ENCODE results near the gene IFFO2.

IFFO2 gene

DNA sequence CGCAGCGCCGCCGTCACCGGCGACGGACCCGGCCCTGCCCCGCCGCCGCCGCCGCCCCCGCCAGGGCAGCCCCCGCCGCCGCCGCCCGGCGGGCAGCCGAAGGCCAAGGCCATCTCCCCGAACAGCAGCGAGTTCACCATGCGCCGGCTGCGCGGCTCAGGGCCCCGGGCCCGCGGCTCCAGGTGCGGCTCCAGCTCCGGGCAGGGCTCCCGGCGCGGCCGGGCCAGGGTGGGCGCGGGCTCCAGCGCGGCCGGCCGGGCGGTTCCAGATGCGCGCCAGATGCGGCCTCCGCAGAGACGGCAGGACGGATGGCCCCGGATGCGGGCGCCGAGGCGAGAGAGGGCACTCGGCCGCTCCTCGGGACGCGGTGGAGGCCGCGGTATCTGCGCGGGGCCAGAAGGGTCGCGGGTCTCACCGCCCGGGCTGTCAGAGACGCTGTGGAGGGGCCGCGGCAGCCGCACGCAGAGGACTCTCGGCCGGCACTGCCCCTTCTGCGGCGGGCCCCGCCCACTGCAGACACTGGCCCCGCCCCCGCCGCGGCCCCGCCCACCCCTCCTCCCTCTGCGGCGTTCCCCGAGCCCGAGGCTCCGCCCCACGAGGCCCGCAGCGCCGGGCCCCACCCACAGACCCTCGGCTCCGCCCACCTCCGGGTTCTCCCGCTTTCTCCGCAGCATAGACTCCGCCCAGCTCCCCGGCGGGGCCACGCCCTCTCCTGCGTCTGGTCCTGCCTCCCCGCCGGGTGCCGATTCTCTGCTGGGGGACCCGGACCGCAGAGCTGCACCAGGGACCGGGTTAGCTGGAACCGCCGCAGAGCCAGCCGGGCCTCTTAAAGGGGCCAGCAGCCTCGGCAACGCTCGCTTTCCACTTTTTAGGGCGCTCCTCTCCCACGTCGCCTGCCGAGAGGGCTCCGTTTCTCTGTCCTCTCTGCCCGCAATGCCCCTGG, at the start of gene IFFO2:
TSS of gene IFFO2 (minus strand) at position 484 of the 943 bp plus-strand sequence. CDS start at position 140, 344 bp downstream.
- Histone ChIP-seq H3K4me1 (ENCODE audit: control insufficient read depth in 2 of 2, insufficient read depth in 2 of 2, low read length in 2 of 2) (peaks cover 21 to 38% of the 10 kb centered on the region in 2 donors), H3K27ac (ENCODE audit: low read depth in 2 of 2, low read length in 2 of 2) (peak within 1 kb of the TSS; percentile 12 to 38), H3K9ac (ENCODE audit: low read depth in 1 of 2, low read length in 2 of 2) (peak within 1 kb of the TSS; percentile 72 to 75), H3K4me3 (ENCODE audit: low read length in 2 of 2) (peak within 1 kb of the TSS; percentile 68 to 75), H3K27me3 (ENCODE audit: control insufficient read depth in 2 of 2, insufficient read depth in 2 of 2, low read length in 2 of 2) (no peaks in the 10 kb centered on the region), H3K9me3 (ENCODE audit: control insufficient read depth in 2 of 2, low read length in 2 of 2) (no peaks in the 10 kb centered on the region), H3K36me3 (ENCODE audit: control insufficient read depth in 2 of 2, insufficient read depth in 2 of 2, low read length in 2 of 2) (no peaks in the 10 kb centered on the region)

DNA sequence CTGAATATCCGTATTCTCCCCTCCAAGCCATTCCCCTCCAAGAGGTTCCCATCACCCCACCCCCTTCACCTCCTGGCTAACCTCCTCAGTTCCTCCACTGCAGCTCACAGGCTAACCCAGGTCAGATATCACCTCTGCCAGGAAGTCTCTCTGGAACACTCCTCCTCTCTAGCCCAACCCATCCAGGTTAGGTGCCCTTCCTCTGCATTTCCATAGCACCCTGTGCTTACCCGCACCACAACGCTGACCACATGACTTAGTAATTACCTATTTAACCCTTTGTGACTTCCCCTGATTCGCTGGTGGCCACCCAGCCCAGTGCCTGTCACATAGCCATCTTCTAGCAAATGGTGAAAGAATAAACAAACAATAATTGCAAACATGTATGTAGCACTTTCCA, 49.5 kb upstream of the IFFO2 start:
- Histone ChIP-seq H3K27me3 (ENCODE audit: control insufficient read depth in 2 of 2, insufficient read depth in 2 of 2, low read length in 2 of 2) (no peaks in the 10 kb centered on the region), H3K9ac (ENCODE audit: low read depth in 1 of 2, low read length in 2 of 2) (no peak overlapping the region), H3K4me3 (ENCODE audit: low read length in 2 of 2) (no peak overlapping the region), H3K4me1 (ENCODE audit: control insufficient read depth in 2 of 2, insufficient read depth in 2 of 2, low read length in 2 of 2) (peaks cover 22 to 30% of the 10 kb centered on the region in 2 donors), H3K9me3 (ENCODE audit: control insufficient read depth in 2 of 2, low read length in 2 of 2) (no peaks in the 10 kb centered on the region), H3K36me3 (ENCODE audit: control insufficient read depth in 2 of 2, insufficient read depth in 2 of 2, low read length in 2 of 2) (no peaks in the 10 kb centered on the region), H3K27ac (ENCODE audit: low read depth in 2 of 2, low read length in 2 of 2) (no peak overlapping the region)

DNA sequence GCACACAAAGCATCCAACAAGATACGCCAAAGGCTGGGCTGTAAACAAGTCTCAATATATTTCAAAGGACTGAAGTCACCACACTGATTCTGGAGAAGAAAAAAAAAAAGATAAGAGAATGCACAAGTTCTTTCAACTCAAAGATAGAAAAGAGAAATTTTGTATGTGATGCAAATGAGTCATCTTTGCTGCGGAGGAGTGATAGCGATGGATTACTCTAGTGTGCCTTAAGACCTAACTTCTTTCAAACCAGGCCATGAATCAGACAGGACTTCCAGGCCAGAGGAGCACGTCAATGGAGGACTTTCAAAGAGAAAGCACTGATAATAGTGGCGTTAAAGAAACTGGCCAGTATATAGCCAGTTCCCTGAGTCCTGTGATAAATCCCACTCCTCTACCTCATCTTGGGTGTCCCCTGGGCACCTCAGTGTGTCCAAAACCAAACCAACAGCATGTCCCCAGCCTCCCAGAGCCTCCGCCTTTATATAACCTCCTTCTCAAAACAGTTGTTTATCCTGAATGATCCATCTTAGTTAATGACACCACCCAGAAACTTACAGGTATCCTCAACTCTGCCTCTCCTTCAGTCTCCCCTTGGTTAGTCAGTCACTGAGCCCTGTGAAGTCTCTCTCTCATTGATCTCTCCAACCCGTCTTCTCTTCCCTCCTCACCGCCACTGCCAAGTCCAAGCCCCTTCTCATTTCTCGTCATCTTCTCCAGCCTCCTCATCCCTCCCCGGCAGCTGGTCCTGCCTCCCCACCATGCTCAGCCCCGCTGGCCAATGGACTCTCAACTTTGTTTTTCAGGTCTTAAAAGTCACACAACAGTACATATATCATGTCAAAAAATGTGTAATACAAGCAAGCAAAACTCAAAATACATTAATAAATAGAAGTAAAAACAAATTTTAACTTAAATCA, 47.2 kb upstream of the IFFO2 start:
- Histone ChIP-seq H3K27ac (ENCODE audit: low read depth in 2 of 2, low read length in 2 of 2) (no peak overlapping the region), H3K36me3 (ENCODE audit: control insufficient read depth in 2 of 2, insufficient read depth in 2 of 2, low read length in 2 of 2) (no peaks in the 10 kb centered on the region), H3K9me3 (ENCODE audit: control insufficient read depth in 2 of 2, low read length in 2 of 2) (no peaks in the 10 kb centered on the region), H3K4me3 (ENCODE audit: low read length in 2 of 2) (no peak overlapping the region), H3K9ac (ENCODE audit: low read depth in 1 of 2, low read length in 2 of 2) (no peak overlapping the region), H3K4me1 (ENCODE audit: control insufficient read depth in 2 of 2, insufficient read depth in 2 of 2, low read length in 2 of 2) (peaks cover 10 to 20% of the 10 kb centered on the region in 2 donors), H3K27me3 (ENCODE audit: control insufficient read depth in 2 of 2, insufficient read depth in 2 of 2, low read length in 2 of 2) (no peaks in the 10 kb centered on the region)

DNA sequence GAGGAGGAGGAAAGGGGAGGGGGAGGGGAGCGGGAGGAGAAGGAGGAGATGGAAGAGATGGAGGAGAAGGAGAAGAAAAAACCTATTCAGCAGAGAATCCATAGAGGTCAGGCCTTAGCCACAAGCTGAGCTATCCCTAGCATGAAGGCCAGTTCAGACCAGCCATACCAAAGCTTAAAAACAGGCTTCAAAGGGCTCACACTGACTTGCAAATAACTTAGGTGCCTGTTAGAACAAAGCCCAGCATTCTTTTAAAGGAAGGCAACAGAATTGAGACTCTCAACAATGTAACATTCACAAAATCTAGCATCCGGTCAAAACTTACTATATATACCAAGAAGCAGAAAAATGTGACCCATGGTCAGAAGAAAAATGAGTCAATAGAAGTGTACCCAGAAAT, 43.6 kb upstream of the IFFO2 start:
- Histone ChIP-seq H3K27me3 (ENCODE audit: control insufficient read depth in 2 of 2, insufficient read depth in 2 of 2, low read length in 2 of 2) (no peaks in the 10 kb centered on the region), H3K27ac (ENCODE audit: low read depth in 2 of 2, low read length in 2 of 2) (no peak overlapping the region), H3K9ac (ENCODE audit: low read depth in 1 of 2, low read length in 2 of 2) (no peak overlapping the region), H3K9me3 (ENCODE audit: control insufficient read depth in 2 of 2, low read length in 2 of 2) (no peaks in the 10 kb centered on the region), H3K4me3 (ENCODE audit: low read length in 2 of 2) (no peak overlapping the region), H3K4me1 (ENCODE audit: control insufficient read depth in 2 of 2, insufficient read depth in 2 of 2, low read length in 2 of 2) (peaks cover 2 to 3% of the 10 kb centered on the region in 2 donors), H3K36me3 (ENCODE audit: control insufficient read depth in 2 of 2, insufficient read depth in 2 of 2, low read length in 2 of 2) (no peaks in the 10 kb centered on the region)

DNA sequence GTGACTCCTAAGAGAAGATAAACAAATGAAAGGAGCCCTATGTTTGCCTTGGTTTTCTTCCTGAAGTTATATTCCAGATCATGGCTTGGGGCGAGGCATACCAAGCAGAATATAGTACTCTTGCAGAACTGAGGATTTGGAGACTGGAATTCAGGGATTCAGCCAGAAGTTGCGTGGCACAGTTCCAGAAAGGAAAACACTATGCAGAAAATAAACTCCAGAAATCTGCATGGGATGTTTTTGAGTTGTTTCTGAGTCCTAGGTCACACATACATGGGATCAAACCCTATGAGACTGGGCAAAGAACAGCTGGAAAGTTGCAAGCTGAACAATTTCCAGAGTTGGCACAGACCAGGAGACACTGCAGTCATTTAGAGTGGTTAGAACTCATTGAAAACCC, 42.9 kb upstream of the IFFO2 start:
- Histone ChIP-seq H3K27me3 (ENCODE audit: control insufficient read depth in 2 of 2, insufficient read depth in 2 of 2, low read length in 2 of 2) (no peaks in the 10 kb centered on the region), H3K4me1 (ENCODE audit: control insufficient read depth in 2 of 2, insufficient read depth in 2 of 2, low read length in 2 of 2) (peaks cover 2 to 3% of the 10 kb centered on the region in 2 donors), H3K4me3 (ENCODE audit: low read length in 2 of 2) (no peak overlapping the region), H3K9me3 (ENCODE audit: control insufficient read depth in 2 of 2, low read length in 2 of 2) (no peaks in the 10 kb centered on the region), H3K27ac (ENCODE audit: low read depth in 2 of 2, low read length in 2 of 2) (no peak overlapping the region), H3K9ac (ENCODE audit: low read depth in 1 of 2, low read length in 2 of 2) (no peak overlapping the region), H3K36me3 (ENCODE audit: control insufficient read depth in 2 of 2, insufficient read depth in 2 of 2, low read length in 2 of 2) (no peaks in the 10 kb centered on the region)

DNA sequence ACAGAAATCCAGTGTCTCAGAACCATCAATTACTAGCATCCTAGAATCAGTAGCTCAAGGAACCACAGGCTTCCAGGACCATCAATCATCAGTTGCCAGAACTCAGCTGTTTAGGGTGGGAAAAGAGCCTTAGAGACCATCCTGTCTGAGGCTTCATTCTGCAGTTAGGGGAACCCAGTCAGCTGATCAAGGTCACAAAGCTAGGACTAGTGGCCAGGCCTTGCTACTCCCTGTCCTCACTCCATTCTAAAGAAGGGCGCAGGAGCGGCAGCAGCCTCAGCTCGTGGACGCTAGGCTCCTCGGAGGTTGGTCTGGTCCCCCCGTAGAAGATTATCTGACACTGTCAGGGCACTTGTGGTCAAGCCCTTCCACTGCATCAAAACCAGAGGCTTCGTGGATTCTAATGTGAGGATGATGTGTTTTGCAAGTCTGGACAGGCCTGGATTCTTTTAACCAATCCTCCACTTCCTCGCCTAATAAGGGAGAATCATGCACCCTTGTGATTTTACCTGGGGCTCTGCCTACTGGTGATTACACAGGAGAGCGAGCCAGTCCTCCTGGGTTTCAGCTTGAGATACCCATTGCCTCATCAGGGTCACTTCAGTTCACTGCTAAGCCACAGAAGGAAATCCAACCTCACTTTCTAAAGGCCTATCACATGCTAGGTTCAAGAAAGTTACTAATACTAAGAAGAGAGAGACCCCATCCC, 41.7 kb upstream of the IFFO2 start:
- Histone ChIP-seq H3K27ac (ENCODE audit: low read depth in 2 of 2, low read length in 2 of 2) (no peak overlapping the region), H3K36me3 (ENCODE audit: control insufficient read depth in 2 of 2, insufficient read depth in 2 of 2, low read length in 2 of 2) (no peaks in the 10 kb centered on the region), H3K4me1 (ENCODE audit: control insufficient read depth in 2 of 2, insufficient read depth in 2 of 2, low read length in 2 of 2) (peaks cover 2 to 3% of the 10 kb centered on the region in 2 donors), H3K9me3 (ENCODE audit: control insufficient read depth in 2 of 2, low read length in 2 of 2) (no peaks in the 10 kb centered on the region), H3K9ac (ENCODE audit: low read depth in 1 of 2, low read length in 2 of 2) (no peak overlapping the region), H3K27me3 (ENCODE audit: control insufficient read depth in 2 of 2, insufficient read depth in 2 of 2, low read length in 2 of 2) (no peaks in the 10 kb centered on the region), H3K4me3 (ENCODE audit: low read length in 2 of 2) (no peak overlapping the region)

DNA sequence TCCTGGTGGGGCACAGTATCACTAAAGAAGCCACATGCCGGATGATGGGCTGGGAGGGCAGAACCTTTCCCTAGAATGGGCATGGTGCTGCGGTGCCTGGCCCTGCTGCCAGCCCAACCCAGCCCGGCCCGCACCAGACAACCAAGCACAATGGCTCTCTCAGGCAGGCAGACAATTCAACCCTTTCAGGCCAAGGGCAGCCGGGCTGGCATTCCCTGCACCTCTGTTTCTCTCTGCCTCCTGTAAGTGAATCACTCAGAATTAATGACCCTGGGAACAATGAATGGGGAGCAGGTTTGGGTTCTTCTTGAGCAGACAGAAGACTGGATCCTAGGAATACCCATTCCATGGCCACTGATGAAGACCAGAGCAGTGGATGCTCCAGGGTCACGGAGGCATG, 41.0 kb upstream of the IFFO2 start:
- Histone ChIP-seq H3K27ac (ENCODE audit: low read depth in 2 of 2, low read length in 2 of 2) (no peak overlapping the region), H3K36me3 (ENCODE audit: control insufficient read depth in 2 of 2, insufficient read depth in 2 of 2, low read length in 2 of 2) (no peaks in the 10 kb centered on the region), H3K4me1 (ENCODE audit: control insufficient read depth in 2 of 2, insufficient read depth in 2 of 2, low read length in 2 of 2) (peaks cover 2 to 3% of the 10 kb centered on the region in 2 donors), H3K9ac (ENCODE audit: low read depth in 1 of 2, low read length in 2 of 2) (no peak overlapping the region), H3K4me3 (ENCODE audit: low read length in 2 of 2) (no peak overlapping the region), H3K9me3 (ENCODE audit: control insufficient read depth in 2 of 2, low read length in 2 of 2) (no peaks in the 10 kb centered on the region), H3K27me3 (ENCODE audit: control insufficient read depth in 2 of 2, insufficient read depth in 2 of 2, low read length in 2 of 2) (no peaks in the 10 kb centered on the region)

DNA sequence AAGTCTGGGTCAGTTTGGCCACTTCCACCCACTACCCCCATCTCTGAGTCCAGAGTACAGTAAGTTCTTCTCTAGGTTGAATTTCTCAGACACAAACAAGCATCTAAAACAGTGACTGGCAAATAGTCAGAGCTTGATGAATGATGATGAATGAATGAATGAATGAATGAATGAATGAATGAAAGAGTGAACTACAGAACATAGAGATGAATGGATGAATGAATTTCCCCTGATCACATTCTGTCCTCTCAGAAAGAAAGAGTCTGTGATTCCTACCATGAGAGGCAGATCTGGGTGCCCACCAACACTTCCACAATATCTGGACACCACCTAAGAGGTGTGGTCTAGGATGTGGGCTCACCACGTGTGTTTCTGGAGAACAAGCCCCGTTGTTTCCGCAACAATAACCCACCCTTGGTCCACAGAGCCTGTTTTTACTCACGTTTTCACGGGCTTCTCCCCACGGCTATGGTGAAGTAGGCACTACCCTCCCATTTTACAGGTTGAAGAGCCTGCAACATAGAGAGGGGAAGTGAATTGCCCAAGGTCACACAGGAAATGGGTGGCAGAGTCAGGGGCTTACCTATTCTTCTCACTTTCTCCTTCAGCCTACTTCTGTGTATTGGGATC, 40.2 kb upstream of the IFFO2 start:
- H3K27ac ChIP-seq (ENCODE audit: low read depth in 2 of 2, low read length in 2 of 2), result no peak overlapping the region
- no peak overlapping the region for H3K9ac ChIP-seq (ENCODE audit: low read depth in 1 of 2, low read length in 2 of 2)
- H3K4me3 ChIP-seq (ENCODE audit: low read length in 2 of 2), result no peak overlapping the region
- H3K4me1 ChIP-seq (ENCODE audit: control insufficient read depth in 2 of 2, insufficient read depth in 2 of 2, low read length in 2 of 2), result peaks cover 2 to 3% of the 10 kb centered on the region in 2 donors
- H3K9me3 ChIP-seq (ENCODE audit: control insufficient read depth in 2 of 2, low read length in 2 of 2), result no peaks in the 10 kb centered on the region
- H3K27me3 ChIP-seq (ENCODE audit: control insufficient read depth in 2 of 2, insufficient read depth in 2 of 2, low read length in 2 of 2), result no peaks in the 10 kb centered on the region
- H3K36me3 ChIP-seq (ENCODE audit: control insufficient read depth in 2 of 2, insufficient read depth in 2 of 2, low read length in 2 of 2), result no peaks in the 10 kb centered on the region

DNA sequence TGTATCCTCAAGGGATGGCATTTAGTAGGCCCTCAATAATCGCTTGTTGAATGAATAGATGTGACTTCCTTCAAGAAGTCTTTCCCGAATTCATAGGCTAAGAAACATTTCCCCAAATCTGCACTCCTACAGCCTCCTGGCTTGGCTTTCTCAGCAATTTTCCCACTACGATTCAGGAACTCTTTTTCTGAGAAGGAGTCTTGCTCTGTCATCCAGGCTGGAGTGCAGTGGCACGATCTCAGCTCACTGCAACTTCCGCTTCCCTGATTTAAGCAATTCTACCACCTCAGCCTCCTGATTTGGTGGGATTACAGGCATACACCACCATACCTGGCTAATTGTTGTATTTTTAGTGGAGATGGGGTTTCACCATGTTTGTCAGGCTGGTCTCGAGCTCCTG, 37.9 kb upstream of the IFFO2 start:
- H3K4me1 ChIP-seq (ENCODE audit: control insufficient read depth in 2 of 2, insufficient read depth in 2 of 2, low read length in 2 of 2), result peaks cover 2% of the 10 kb centered on the region in 2 donors
- H3K9me3 ChIP-seq (ENCODE audit: control insufficient read depth in 2 of 2, low read length in 2 of 2), result no peaks in the 10 kb centered on the region
- no peak overlapping the region for H3K9ac ChIP-seq (ENCODE audit: low read depth in 1 of 2, low read length in 2 of 2)
- no peaks in the 10 kb centered on the region for H3K27me3 ChIP-seq (ENCODE audit: control insufficient read depth in 2 of 2, insufficient read depth in 2 of 2, low read length in 2 of 2)
- no peak overlapping the region for H3K4me3 ChIP-seq (ENCODE audit: low read length in 2 of 2)
- H3K27ac ChIP-seq (ENCODE audit: low read depth in 2 of 2, low read length in 2 of 2), result no peak overlapping the region
- H3K36me3 ChIP-seq (ENCODE audit: control insufficient read depth in 2 of 2, insufficient read depth in 2 of 2, low read length in 2 of 2), result no peaks in the 10 kb centered on the region

All from mucosa of rectum (tissue), 2 donors.